ENCODE results near the gene CNTLN.
"Not testable (repeated sequence)": the region's sequence is repeated elsewhere in the genome, so short reads cannot be mapped to it uniquely, and the experiment has no call there.

Gene CNTLN

GRCh38 chr9:17389026-17389425, 254.2 kb downstream of the CNTLN start:
- Histone ChIP-seq H3K9ac (no peak overlapping the region), H3K27ac (no peak overlapping the region), H2AFZ (no peak overlapping the region), H3K36me3 (ENCODE audit: control insufficient read depth, insufficient read depth, low read length) (no peaks in the 10 kb centered on the region), H3K4me3 (ENCODE audit: low read depth, low read length) (no peak overlapping the region), H3K9me3 (ENCODE audit: control insufficient read depth, low read length) (no peaks in the 10 kb centered on the region), H3K4me1 (no peaks in the 10 kb centered on the region), H3K79me2 (no peaks in the 10 kb centered on the region), H3K27me3 (ENCODE audit: control insufficient read depth, insufficient read depth, low read length) (no peaks in the 10 kb centered on the region), H3K4me2 (ENCODE audit: low read length) (no peak overlapping the region)
- TF ChIP-seq CTCF (IDR thresholded peaks at IDR 0.05), result no peak

GRCh38 chr9:17394881-17395510, 260.2 kb downstream of the CNTLN start:
- Histone ChIP-seq H3K79me2 (no peaks in the 10 kb centered on the region), H3K27me3 (ENCODE audit: control insufficient read depth, insufficient read depth, low read length) (no peaks in the 10 kb centered on the region), H3K4me2 (ENCODE audit: low read length) (no peak overlapping the region), H3K9me3 (ENCODE audit: control insufficient read depth, low read length) (no peaks in the 10 kb centered on the region), H3K9ac (no peak overlapping the region), H3K36me3 (ENCODE audit: control insufficient read depth, insufficient read depth, low read length) (no peaks in the 10 kb centered on the region), H3K4me1 (no peaks in the 10 kb centered on the region), H2AFZ (no peak overlapping the region), H3K27ac (no peak overlapping the region), H3K4me3 (ENCODE audit: low read depth, low read length) (no peak overlapping the region)
- TF ChIP-seq CTCF (IDR thresholded peaks at IDR 0.05), result no peak

- H3K4me1 ChIP-seq; H3K4me3 ChIP-seq (ENCODE audit: low read depth, low read length); H3K27me3 ChIP-seq (ENCODE audit: control insufficient read depth, insufficient read depth, low read length); H2AFZ ChIP-seq; H3K27ac ChIP-seq; H3K9ac ChIP-seq; H3K9me3 ChIP-seq (ENCODE audit: control insufficient read depth, low read length); H3K4me2 ChIP-seq (ENCODE audit: low read length); H3K79me2 ChIP-seq; H3K36me3 ChIP-seq (ENCODE audit: control insufficient read depth, insufficient read depth, low read length): not testable (repeated sequence)
Measured at GRCh38 chr9:17397166-17397728, 262.4 kb downstream of the CNTLN start.

GRCh38 chr9:17398350-17398749, 263.5 kb downstream of the CNTLN start:
- Histone ChIP-seq H3K9me3 (ENCODE audit: control insufficient read depth, low read length) (no peaks in the 10 kb centered on the region), H3K27me3 (ENCODE audit: control insufficient read depth, insufficient read depth, low read length) (no peaks in the 10 kb centered on the region), H3K36me3 (ENCODE audit: control insufficient read depth, insufficient read depth, low read length) (no peaks in the 10 kb centered on the region), H3K4me3 (ENCODE audit: low read depth, low read length) (no peak overlapping the region), H2AFZ (no peak overlapping the region), H3K4me1 (no peaks in the 10 kb centered on the region), H3K4me2 (ENCODE audit: low read length) (no peak overlapping the region), H3K79me2 (no peaks in the 10 kb centered on the region), H3K27ac (no peak overlapping the region), H3K9ac (no peak overlapping the region)
- no peak for TF ChIP-seq CTCF (IDR thresholded peaks at IDR 0.05)

- Histone ChIP-seq H3K9me3 (ENCODE audit: control insufficient read depth, low read length) (no peaks in the 10 kb centered on the region), H3K4me2 (ENCODE audit: low read length) (no peak overlapping the region), H3K27ac (no peak overlapping the region), H3K9ac (no peak overlapping the region), H3K4me3 (ENCODE audit: low read depth, low read length) (no peak overlapping the region), H3K79me2 (no peaks in the 10 kb centered on the region), H3K4me1 (no peaks in the 10 kb centered on the region), H2AFZ (no peak overlapping the region), H3K36me3 (ENCODE audit: control insufficient read depth, insufficient read depth, low read length) (no peaks in the 10 kb centered on the region), H3K27me3 (ENCODE audit: control insufficient read depth, insufficient read depth, low read length) (no peaks in the 10 kb centered on the region)
- no peak for TF ChIP-seq CTCF (IDR thresholded peaks at IDR 0.05)
Measured at GRCh38 chr9:17401858-17402257, 267.0 kb downstream of the CNTLN start.
